HG03558 (cell line): Measurements from ENCODE around the gene DPM2.

ENCODE experiments used
- ATAC-seq: cut with Tn5 transposase; IDR thresholded peaks from one replicate; pipeline ENCODE4 v1.9.1; 2021; ENCODE audit warnings: moderate number of reproducible peaks; ENCODE audit not compliant: unreplicated experiment; ENCODE audit errors: extremely low read depth

DPM2 gene

DNA sequence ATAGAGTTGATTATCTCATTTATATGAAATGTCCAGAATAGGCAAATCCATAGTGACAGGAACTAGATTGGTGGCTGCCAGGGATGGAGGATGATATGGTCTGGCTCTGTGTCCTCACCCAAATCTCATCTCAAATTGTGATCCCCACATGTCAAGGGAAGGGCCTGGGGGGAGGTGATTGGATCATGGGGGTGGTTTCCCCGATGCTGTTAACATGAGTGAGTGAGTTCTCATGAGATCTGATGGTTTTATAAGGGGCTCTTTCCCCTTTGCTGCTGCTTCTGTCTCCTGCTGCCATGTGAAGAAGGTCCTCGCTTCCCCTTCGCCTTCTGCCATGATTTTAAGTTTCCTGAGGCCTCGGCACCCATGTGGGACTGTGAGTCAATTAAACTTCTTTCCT lies 21.7 kb upstream of the DPM2 start:
- ATAC-seq: no peak

DNA sequence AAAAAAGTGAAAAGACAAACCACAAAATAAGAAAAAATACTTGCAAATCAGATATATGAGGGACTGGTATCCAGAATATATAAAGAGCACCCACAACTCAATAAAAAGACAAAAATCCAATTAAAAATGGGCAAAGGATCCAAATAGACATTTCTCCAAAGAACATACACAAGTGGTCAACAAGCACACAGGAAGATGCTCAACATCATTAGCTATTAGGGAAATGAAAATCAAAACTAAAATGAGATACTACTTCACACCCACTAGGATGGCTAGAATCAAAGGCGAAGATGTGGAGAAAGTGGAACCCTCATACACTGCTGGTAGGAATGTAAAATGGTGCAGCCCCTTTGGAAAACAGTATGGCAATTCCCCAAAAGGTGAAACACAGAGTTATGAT lies 21.1 kb upstream of the DPM2 start:
- no peak for ATAC-seq

DNA sequence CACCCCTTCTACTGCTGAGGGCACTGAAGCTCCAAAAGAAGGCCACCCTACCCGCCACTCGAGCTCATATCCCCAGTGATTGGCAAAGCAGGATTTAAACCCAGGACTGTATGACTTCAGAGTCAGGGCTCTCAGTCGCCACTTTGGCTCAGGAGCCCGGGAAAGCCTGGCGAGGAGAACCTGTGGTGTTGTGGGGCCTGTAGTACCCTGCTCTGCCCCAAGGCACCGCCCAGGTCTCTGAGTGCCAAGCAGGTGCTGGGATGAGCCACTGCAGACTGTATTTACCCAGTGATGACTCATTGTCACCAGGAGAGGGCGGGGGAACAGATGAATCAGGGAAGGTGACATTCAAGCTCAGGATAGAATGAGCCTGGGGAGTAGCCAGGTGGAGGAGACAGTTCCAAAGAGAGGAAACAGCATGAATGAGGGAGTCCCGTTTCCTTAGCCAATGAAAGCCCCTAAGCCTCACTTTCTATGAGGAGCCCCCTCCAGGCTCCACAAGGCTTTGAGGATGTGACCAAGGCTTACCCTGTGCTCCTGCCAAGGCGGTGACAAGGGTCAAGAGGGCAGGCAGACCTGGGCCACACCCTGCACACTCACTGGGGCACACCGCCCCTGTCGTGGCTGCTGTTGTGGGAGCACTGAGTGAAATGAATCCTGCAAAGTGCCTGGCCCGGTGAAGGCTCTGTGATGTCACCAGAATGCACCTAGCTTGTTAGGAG lies 17.8 kb upstream of the DPM2 start:
- no peak for ATAC-seq

DNA sequence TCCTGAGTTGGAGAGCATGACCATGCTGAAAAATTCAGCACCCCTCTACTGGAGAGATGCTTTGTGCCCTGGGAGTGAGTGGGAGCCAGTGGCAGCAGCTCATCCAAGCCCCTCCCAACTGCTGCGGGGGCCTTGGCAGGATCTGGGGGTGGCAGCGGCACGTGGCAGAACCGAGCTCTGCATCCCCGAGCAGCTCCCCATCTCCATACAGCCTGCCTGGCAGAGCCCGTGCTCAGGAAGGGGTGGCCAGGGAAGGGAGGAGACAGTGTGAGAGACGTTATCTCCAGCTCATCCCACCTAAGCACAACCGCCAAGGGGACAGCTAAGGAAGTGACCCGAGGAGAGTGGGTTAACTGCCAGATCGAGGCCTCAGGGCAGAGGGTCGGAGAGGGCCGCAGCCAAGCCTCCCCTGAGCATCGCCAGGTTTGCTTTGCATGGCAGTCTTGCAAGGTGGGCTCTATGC lies 17.2 kb upstream of the DPM2 start:
- ATAC-seq: no peak

DNA sequence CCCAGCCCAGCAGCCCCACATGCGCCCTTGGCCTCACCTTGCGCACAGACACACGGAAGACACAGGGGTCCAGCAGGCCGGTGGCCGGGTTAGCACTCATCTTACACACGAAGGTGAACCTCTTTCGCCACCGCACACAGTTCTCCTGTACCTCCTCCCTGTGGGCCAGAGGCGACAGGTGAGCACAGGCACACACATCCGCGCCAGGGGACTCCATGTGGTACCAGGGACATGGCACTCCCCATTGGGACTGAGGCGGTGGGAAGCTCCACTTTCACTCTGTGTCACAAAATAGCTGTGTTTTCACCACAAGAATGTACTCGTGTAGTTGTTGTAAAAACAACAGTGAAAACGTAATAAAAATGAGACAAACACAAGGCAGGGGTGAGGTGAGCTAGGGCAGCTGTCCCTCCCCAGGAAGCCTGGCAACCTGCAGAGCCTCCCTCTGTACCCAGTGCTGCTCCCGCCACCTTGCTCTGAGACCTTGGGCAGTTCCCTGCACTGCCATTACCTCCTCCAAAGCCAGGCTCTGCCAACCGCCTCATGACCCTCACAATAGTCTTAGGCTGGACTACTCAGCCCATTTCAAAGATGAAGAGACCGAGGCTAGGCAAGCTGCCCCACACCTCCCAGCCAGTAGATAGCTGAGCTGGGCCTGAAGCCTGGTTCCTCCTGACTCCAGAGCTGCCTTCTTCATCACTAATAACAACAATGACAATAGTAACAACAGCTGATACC lies 16.3 kb upstream of the DPM2 start:
- ATAC-seq: no peak

DNA sequence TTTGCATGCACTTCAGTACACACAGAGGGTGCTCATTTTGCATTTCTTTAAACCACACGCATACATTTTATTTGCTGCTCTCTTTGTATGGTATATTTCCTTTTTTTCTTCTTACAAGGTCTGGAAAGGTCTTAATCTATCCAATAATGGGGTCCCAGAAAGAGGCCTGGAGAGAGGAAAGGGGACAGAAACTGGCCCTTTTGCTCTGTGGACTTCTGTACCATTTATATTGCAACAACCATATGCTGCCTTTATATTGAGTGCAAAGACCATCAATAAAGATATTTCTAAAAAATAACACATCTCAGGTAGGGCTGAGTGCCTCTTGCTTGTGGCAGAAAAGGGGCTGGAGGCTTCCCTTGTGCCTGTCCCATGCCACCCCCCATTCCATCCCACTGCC lies 15.5 kb upstream of the DPM2 start:
- no peak for ATAC-seq

DNA sequence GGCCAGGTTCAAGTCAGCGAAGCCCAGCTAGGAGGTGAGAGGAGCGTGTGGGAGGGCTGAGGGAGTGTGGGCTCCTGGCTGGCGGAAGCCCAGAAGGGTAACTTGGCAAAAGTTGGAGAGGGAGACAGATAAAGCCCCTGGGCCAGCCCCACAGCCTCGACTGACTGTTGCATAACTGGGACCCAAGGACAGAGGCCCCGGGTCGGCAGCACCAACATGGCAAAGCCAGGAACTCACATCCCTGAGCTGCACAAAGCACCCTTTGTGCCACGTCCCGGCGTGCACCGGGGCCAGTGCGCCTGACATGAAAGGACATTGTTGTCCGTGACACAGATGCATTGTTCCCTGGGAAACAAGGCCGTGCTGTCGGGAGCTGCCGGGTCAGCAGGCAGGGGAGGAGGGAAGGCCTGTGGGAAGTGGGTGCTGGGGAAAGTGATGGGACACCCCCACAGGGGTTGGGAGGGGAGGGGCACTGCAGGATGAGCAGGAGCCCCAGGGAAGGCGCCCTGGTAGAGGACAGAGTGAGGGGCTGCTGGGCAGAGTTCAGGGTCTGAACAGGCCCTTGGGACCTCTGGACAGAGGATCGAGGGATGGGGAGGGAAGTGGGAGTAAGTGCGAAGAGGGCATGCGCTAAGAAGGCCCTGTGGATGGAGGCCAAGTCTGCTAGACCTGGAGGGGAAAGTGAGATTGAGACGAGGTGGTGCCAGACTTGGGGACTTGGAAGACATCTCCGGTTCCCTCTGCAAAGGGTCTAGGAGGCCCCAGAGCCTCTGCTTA lies 13.0 kb upstream of the DPM2 start:
- no peak for ATAC-seq

DNA sequence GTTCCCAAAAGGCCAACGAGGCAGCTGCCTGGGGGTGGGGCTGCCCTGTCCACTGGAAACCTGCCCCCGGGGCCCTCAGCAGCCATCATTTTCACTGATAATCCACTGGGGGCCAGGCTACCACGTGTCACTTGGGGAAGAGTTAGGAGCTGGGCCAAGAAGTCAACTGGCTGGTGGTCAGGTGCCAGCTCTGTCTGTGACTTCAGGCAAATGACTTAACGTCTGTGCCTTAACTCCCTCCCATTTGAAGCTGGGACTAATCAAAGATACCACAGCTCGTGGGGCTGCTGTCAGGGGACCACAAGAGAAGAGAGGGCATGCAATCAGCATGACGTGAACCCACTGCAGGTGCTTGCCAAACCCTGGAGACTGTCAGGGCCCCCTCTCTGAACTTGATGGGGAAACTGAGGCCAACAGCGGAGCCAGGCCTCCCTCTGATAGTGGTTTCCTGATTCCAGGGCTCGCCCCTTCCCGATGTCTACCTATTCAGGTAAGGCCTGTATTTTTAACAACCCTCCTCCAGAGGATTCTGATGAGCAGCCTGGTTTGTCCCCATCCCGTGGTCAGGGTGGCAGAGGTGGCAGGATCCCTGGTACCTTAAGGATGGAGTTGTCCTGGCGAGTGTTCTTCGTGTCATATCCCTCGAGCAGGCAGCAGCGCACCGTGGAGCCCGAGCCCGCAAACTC lies 12.3 kb upstream of the DPM2 start:
- no peak for ATAC-seq

DNA sequence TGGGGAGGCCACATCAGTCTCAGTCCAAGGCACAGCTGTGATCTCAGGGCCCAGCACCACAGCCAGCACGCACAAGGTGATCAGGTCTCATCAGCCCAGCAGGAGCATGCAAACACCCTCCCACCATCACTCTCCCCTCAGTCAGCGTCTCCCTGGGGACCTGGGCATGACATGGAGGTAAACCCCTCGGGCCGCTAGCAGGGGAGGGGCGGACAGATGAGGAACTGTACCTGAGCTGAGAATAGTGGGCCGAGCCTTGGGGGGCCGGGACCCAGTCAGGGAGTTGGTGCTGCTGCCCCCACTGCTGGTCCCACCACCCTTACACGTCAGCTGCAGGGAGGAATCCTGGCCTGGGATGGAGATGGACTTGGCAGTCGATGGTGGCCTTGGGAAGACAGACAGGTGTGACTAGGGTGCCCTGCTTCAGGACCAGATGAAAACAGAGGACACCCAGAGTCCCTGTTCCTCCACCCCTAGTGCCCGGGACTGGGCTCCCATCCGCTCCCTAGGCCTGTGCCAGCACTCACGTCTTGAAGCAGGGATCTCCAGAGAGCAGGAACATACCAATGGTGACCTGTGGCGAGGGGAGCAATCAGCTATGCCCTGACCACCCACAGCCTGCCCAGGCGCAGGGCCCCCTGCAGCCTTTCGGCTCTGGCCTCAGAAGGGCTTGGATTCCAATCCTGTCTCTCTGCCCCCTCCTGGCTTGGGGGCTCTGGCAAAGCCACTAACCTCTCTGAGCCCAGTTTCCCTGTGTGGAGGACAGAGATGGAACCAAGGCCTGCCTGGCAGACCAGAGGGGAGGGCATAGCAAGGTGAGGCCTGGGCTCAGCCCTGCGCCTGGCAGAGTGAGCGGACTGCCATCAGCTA lies 10.4 kb upstream of the DPM2 start:
- no peak for ATAC-seq

DNA sequence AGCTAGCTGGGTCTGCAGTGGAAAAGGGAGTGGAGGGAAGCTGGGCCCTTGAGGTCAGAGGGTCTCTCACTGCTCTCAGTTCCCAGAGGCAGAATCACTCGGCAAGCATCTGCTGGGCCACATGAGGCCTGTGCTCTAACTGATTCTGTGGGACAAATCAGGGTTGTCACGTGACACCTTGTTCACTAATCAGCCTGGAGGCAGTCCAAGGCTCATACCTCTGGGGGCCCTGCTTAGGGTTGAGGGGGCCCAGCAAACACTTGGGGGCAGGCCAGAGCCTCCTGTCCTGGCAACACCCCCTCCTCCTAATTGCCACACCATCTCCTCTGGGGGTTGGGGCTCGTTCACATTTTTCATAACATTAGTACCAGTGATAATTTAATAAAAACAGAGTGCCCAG lies 9.1 kb upstream of the DPM2 start:
- no peak for ATAC-seq

DNA sequence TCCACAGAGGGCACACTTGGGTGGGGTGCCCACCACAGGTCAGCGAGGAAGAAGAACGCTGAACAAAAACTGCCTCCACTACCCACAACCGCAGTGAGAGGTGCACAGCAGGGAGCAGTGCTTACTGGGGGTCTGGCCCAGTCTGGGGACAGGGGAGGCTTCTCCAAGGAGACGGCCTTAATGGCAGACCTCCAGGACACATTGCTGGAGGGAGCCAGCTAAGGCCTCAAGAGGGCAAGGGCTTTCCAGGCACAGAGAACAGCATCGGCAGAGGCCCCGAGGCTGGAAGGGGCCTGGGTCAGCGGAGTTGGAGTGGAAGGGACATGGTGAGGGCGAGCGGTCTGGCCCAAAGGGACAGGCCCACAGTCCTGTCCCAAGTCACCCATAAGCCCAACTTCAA lies 8.3 kb upstream of the DPM2 start:
- ATAC-seq: no peak

DNA sequence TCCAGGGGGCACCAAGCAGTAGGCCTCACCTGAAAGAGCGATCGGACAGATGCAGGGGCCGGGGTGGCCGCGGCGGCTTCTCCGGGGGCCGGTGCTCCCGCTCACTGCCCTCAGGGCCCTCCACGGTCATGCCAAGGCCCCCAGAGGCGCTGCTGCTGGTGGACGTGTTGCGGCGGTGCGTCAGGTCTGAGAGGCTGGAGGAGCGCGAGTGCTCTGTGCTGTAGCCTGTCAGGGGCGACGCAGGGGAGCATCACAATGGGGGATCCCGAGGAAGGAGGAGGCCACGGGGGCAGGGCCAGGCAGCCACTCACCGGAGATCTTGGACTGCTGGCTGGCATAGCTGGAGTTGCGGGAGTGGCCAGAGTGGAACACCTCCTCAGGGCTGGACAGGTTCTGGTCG lies 7.7 kb upstream of the DPM2 start:
- ATAC-seq: no peak

DNA sequence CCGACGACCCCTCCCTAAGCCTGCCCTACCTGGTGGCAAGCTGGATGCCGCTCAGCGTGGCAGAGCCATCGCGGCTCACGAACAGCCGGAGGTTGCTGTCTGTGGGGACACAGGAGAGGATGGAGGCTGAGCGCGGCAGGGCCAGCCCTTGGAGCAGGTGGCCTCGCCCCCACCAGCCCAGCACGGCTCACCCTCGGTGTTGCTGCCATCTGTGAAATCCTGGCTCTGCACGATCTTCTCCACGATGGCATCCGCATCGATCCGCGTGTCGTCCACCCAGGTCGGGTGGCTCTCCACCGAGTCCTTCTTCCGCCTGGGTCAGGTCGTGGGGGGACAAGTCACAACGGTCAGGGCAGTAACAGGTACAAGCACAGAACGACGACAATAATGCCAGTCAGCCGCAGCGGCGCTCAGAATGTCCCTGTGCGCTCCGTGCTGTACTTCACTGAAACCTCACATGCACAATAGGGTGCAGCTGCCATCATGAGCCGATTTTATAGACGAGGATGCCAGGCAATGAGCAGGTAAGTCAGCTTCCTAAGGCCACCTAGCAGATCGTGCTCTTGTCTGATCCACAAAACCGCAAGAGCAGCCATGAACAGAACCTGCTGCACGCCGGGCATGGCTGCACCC lies 7.0 kb upstream of the DPM2 start:
- ATAC-seq: no peak

DNA sequence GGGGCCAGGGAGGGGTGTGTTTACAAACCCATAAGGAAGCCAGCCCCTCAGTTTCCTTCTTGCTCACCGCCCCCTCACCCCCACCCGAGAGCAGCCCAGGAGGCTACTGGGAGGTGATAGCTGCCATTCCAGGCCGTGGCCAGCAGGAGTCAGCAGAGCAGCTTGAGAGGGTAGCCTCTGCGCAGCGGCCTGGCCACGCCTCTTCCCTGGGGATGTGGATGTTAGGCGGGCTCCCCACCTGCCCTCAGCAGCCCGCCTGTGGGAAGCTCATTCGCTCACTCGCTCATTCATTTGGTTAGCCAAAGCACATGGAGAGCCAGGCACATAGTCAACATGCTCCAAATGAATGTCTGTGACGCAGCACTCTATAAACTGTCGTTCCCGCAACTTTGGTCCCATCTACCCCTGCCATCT lies 6.1 kb upstream of the DPM2 start:
- ATAC-seq: no peak

DNA sequence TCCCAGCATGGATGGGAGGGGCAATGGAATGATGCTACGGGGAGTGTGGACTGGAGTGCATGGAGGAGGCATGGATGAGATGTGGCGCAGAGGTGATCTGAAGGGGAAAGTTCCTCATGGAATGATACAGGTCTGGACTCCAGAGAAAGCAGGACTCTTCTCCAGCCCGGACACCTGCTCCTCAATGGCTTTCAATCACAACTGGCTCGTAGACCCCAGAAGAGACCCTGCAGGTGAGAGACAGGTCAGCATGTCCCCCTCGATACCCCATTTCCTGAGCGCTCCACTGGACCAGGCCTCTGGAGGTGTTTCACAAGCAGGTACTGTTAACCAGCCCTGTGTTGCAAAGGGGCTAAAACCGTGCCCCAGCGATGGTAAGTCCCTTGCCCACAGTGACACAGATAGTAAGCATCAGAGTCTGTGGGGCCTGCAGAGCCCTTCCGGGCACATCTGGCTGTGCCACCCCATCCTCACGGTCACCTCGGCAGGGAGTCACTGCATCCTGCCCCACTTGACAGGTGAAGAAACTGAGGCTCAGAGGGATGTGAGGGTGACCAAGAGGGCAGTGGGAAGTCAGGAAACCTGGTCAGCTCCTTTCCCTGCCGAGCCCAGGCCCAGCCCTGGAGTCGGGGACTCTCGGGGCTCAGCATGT lies 5.5 kb upstream of the DPM2 start:
- ATAC-seq: no peak

DNA sequence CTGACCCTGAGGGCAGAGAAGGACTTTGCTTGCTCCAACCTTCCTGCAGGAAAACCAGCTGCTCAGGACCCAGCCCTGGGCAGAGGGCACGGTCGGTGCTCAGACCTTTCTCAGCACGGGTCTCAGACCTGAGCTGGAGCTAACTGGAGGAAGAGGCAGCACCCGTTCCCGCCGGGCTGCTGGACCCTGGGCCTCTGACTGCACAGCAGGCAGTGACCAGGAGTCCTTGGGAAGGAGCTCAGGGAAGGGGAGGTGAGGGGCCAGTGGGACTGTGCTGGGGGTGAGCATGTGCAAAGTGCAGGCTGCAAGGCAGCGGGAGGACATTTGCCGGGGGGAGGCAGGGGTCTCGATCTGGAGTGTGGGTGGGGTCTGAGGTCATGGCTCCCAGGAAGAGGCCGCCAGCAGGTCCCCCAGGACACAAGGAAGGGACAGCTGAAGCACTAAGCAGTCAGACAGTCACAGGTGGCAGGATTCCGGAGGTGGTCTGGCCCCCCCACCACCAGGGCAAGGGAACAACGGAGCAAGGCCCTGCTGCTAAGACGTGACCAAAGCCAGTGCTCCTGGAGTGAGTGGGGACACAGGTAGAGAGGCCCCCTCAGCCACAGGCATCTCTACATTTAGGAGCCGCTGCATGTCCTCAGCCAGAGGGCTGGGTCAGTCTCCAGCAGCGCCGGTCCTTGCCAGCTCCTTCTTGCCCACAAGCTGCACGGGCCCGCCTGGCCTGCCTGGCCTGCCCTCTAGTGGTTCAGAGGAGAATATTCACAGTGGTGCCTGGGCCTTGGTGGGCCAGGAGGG lies 4.8 kb upstream of the DPM2 start:
- ATAC-seq: no peak

DNA sequence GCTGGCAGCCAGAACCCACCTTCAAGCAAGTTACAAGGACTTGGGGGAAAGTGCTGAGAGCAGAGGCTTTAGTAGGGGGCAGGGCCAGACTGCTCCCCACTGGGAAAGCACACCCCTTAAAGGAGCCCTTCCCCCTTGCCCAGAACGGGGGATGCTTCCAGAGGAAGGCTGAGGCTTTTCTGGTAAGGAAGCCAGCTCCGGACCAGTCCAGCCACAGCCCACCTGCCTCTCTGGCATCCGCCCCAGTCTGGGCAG lies 4.2 kb upstream of the DPM2 start:
- no peak for ATAC-seq
